ENCODE measurements around the gene CCDC142. TPM values are rescaled to one million over a fixed set of nuclear protein-coding genes. Genes with fewer than 3 reads are reported as not detected.

The CCDC142 gene
- total RNA-seq, 1 experiment from 2014 or later = 24.2 TPM

- CTCF ChIA-PET = interaction anchor here (0.6 kb wide), 1 partner anchor 28 kb away, joined by 3 read pairs; the partner anchor contains the start of genes CCDC142 and TTC31
- Histone ChIP-seq H3K36me3 (ENCODE audit: control insufficient read depth, insufficient read depth, low read length) (peaks cover 4% of the 10 kb centered on the region; the same call in 1 of the 2 replicates), H3K4me3 (ENCODE audit: low read depth in 2 of 2, low read length in 2 of 2) (peak within 1 kb of the TSS; percentile 88 to 91), H3K9me3 (ENCODE audit: control insufficient read depth, insufficient read depth, low read depth, low read length) (no peaks in the 10 kb centered on the region), H3K27ac (ENCODE audit: low read length) (peak within 1 kb of the TSS; percentile 90), H3K27me3 (ENCODE audit: control insufficient read depth, insufficient read depth, low read length) (no peaks in the 10 kb centered on the region), H3K4me1 (ENCODE audit: control insufficient read depth, insufficient read depth, low read length) (peaks cover 20% of the 10 kb centered on the region)
- intact Hi-C loops (cut with micrococcal nuclease; ENCODE audit: unreplicated experiment) = no loop called here
- no peak; a peak in 1 of 4 replicates for TF ChIP-seq REST (IDR thresholded peaks at IDR 0.05; ENCODE audit: insufficient read depth in 1 of 2, low read depth in 2 of 2, low read length in 1 of 2)
- TF ChIP-seq SIN3A (IDR thresholded peaks at IDR 0.05; ENCODE audit: borderline replicate concordance, insufficient read depth, low read depth, low read length) = peak; percentile 76; the same call in 1 of the 2 replicates
- TF ChIP-seq CTCF (IDR thresholded peaks at IDR 0.05) = no peak
- peak; percentile 67; the same call in 1 of the 2 replicates for TF ChIP-seq POLR2AphosphoS5 (IDR thresholded peaks at IDR 0.05; ENCODE audit: low read depth, low read length)
- TF ChIP-seq TCF7L2 (IDR thresholded peaks at IDR 0.05; ENCODE audit: low read depth, low read length) = peak; percentile 44; the same call in 1 of the 2 replicates
- ATAC-seq (peak; percentile 71), DNase-seq (ENCODE audit: low read depth, low spot score) (peak; percentile 97)
- POLR2A ChIA-PET = interaction anchor here (0.7 kb wide), 1 partner anchor 12 kb away, joined by 3 read pairs; no protein-coding TSS in a partner anchor
- BruUV-seq (replicated peaks) = TSS peak; percentile 62
- in situ Hi-C loops (cut with HindIII; ENCODE audit: low pct_unique_long_range_greater_than_20kb, low sequenced_read_pairs) = no loop called here
Observed at GRCh38 chr2:74454654-74455511, 27.9 kb downstream of the CCDC142 start, which contains the start of gene INO80B. Gene INO80B (plus strand): TSS chr2:74455087. CDS start chr2:74455117, 30 bp downstream.

- in situ Hi-C loops (cut with HindIII; ENCODE audit: low pct_unique_long_range_greater_than_20kb, low sequenced_read_pairs) = no loop called here
- POLR2A ChIA-PET = no interaction called here
Observed at GRCh38 chr2:74450570-74451190, 32.1 kb downstream of the CCDC142 start.

More at GRCh38 chr2:74450570-74451190, 32.1 kb downstream of the CCDC142 start:
- CTCF ChIA-PET = no interaction called here
- Histone ChIP-seq H3K9me3 (ENCODE audit: control insufficient read depth, insufficient read depth, low read depth, low read length) (no peaks in the 10 kb centered on the region), H3K4me3 (ENCODE audit: low read depth in 2 of 2, low read length in 2 of 2) (no peak overlapping the region), H3K4me1 (ENCODE audit: control insufficient read depth, insufficient read depth, low read length) (no peaks in the 10 kb centered on the region), H3K27ac (ENCODE audit: low read length) (no peak overlapping the region), H3K27me3 (ENCODE audit: control insufficient read depth, insufficient read depth, low read length) (no peaks in the 10 kb centered on the region), H3K36me3 (ENCODE audit: control insufficient read depth, insufficient read depth, low read length) (peaks cover 4% of the 10 kb centered on the region; the same call in 1 of the 2 replicates)
- TF ChIP-seq CTCF (IDR thresholded peaks at IDR 0.05) (no peak), SIN3A (IDR thresholded peaks at IDR 0.05; ENCODE audit: borderline replicate concordance, insufficient read depth, low read depth, low read length) (no peak), REST (IDR thresholded peaks at IDR 0.05; ENCODE audit: insufficient read depth in 1 of 2, low read depth in 2 of 2, low read length in 1 of 2) (no peak), TCF7L2 (IDR thresholded peaks at IDR 0.05; ENCODE audit: low read depth, low read length) (no peak)
- intact Hi-C loops (cut with micrococcal nuclease; ENCODE audit: unreplicated experiment) = no loop called here
- DNase-seq (ENCODE audit: low read depth, low spot score) (no peak), ATAC-seq (no peak)
- no TSS peak for BruUV-seq (replicated peaks)
